22Rv1 (cell line): Measurements from ENCODE around the gene TIMM22.

Source experiments
- H3K27ac ChIP-seq: fragments of 450-650 bp; 2 replicates; pipeline ENCODE4 v1.5.1; 2017
- ZFX ChIP-seq: fragments of 450-650 bp; IDR thresholded peaks from 2 replicates; pipeline ENCODE4 v1.6.1; 2017; ENCODE audit warnings: antibody characterized with exemption, borderline replicate concordance
- TF ChIP-seq, protein P1 (sequence below): fragments of 450-650 bp; IDR thresholded peaks from 2 replicates; pipeline ENCODE4 v1.5.1; 2017; ENCODE audit warnings: mild to moderate bottlenecking

The TIMM22 gene

GRCh38 chr17:1034652-1035210, 37.8 kb downstream of the TIMM22 start:
- TF ChIP-seq, protein P1, sequence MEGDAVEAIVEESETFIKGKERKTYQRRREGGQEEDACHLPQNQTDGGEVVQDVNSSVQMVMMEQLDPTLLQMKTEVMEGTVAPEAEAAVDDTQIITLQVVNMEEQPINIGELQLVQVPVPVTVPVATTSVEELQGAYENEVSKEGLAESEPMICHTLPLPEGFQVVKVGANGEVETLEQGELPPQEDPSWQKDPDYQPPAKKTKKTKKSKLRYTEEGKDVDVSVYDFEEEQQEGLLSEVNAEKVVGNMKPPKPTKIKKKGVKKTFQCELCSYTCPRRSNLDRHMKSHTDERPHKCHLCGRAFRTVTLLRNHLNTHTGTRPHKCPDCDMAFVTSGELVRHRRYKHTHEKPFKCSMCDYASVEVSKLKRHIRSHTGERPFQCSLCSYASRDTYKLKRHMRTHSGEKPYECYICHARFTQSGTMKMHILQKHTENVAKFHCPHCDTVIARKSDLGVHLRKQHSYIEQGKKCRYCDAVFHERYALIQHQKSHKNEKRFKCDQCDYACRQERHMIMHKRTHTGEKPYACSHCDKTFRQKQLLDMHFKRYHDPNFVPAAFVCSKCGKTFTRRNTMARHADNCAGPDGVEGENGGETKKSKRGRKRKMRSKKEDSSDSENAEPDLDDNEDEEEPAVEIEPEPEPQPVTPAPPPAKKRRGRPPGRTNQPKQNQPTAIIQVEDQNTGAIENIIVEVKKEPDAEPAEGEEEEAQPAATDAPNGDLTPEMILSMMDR = no peak
- no peak for TF ChIP-seq ZFX
- H3K27ac ChIP-seq = no peak overlapping the region

GRCh38 chr17:1035546-1036170, 38.7 kb downstream of the TIMM22 start:
- no peak for TF ChIP-seq ZFX
- TF ChIP-seq, protein P1 = no peak

GRCh38 chr17:1036171-1036844, 39.4 kb downstream of the TIMM22 start:
- no peak overlapping the region for H3K27ac ChIP-seq
- TF ChIP-seq, protein P1 = no peak
- no peak for TF ChIP-seq ZFX

More at GRCh38 chr17:1035546-1036170, 38.7 kb downstream of the TIMM22 start:
- H3K27ac ChIP-seq = no peak overlapping the region

DNA sequence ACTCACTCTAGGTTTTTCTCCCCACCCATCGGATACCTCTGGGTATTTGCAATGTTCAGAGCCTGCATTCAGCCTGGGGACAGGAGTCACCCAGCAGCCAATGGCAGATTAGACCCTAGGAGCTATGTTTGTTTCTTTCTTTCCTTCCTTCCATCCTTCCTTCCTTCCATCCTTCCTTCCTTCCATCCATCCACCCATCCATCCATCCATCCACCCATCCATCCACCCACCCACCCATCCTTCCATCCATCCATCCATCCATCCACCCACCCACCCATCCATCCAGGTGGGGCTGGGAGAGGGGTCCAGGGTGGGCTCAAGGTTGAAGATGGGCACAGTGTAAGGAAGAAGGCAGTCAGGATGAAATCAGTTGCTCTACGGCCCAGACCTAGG, 39.9 kb downstream of the TIMM22 start:
- no peak for TF ChIP-seq ZFX
- TF ChIP-seq, protein P1 = no peak

DNA sequence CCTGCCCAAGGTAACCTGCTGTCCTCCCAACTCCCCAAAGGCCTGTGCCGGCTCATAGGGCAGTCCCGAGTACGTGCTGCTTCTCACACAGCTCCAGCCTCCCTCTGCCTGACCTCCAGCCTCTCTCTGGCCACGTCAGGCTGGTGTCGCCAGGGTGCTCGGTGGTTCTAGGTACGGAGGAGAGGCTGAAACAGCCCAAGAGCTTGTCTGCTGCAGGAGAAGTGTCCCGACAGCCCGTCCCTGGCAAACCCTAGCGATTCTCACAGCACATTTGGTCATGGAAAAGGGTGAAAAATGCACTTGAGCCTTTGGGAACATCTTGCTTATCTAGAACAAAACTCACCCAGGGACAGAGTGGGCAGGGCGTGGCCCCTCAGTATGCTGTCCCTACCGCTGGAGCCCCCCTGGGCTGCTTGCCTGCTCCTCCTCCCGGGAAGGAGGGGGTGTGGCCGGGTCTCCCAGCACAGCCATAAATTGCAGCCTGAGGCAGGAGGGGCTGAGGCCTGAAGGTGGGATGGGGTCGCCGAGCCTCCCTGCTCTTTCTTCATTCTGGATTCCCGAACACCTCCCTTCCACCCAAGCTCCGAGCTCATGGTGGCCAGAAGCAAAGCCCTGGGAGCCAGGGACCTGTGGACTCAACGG, 40.4 kb downstream of the TIMM22 start:
- TF ChIP-seq, protein P1 = no peak
- no peak for TF ChIP-seq ZFX
- no peak overlapping the region for H3K27ac ChIP-seq

More for the DNA sequence above, 39.9 kb downstream of the TIMM22 start:
- H3K27ac ChIP-seq = no peak overlapping the region

GRCh38 chr17:1038459-1039122, 41.7 kb downstream of the TIMM22 start:
- H3K27ac ChIP-seq = no peak overlapping the region
- no peak for TF ChIP-seq ZFX
- TF ChIP-seq, protein P1 = no peak
